Measurements from ENCODE around the gene SNUPN. TPM values are rescaled to one million over a fixed set of nuclear protein-coding genes. Genes with fewer than 3 reads are reported as not detected.

SNUPN gene
- total RNA-seq, 1 donor from 2014 or later, result 20.5 TPM

- intact Hi-C loops (cut with micrococcal nuclease), result no loop called here
- Mint-ChIP-seq H3K27ac (no peak overlapping the region), H3K27me3 (peaks cover 2% of the 10 kb centered on the region), H3K36me3 (ENCODE audit: low read depth) (no peaks in the 10 kb centered on the region), H3K4me1 (no peaks in the 10 kb centered on the region), H3K9me3 (no peaks in the 10 kb centered on the region), H3K4me3 (no peak overlapping the region)
- ATAC-seq (ENCODE audit: low read depth) (no peak), DNase-seq (no peak)
- ChIA-PET POLR2A (no interaction called here), CTCF (no interaction called here)
- TF ChIP-seq CTCF (IDR thresholded peaks at IDR 0.05), result no peak
Measured at GRCh38 chr15:75659141-75659771, 33.7 kb upstream of the SNUPN start.

DNA sequence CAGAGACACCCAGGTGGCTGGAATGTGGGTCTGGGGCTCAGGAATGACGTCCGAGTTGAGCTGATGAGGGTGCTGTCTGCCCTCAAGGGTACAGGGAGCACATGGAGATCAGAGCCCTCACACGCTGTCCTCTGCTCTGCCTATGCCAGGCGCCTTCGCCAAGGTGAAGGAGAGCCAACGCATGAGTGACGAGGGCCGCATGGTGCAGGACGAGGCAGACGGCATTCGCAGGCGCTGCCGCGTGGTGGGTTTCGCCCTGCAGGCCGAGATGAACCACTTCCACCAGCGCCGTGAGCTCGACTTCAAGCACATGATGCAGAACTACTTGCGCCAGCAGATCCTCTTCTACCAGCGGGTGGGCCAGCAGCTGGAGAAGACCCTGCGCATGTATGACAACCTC, 31.3 kb upstream of the SNUPN start:
- Mint-ChIP-seq H3K4me1 (no peaks in the 10 kb centered on the region), H3K4me3 (no peak overlapping the region), H3K36me3 (ENCODE audit: low read depth) (no peaks in the 10 kb centered on the region), H3K27ac (no peak overlapping the region), H3K27me3 (peaks cover 2% of the 10 kb centered on the region), H3K9me3 (no peaks in the 10 kb centered on the region)
- ChIA-PET CTCF (no interaction called here), POLR2A (no interaction called here)
- no peak for TF ChIP-seq CTCF (IDR thresholded peaks at IDR 0.05)
- DNase-seq (no peak), ATAC-seq (ENCODE audit: low read depth) (no peak)
- intact Hi-C loops (cut with micrococcal nuclease), result no loop called here

- Mint-ChIP-seq H3K36me3 (ENCODE audit: low read depth) (no peaks in the 10 kb centered on the region), H3K4me3 (no peak overlapping the region), H3K4me1 (no peaks in the 10 kb centered on the region), H3K27ac (no peak overlapping the region), H3K9me3 (no peaks in the 10 kb centered on the region), H3K27me3 (peaks cover 2% of the 10 kb centered on the region)
- ChIA-PET CTCF (no interaction called here), POLR2A (no interaction called here)
- DNase-seq (no peak), ATAC-seq (ENCODE audit: low read depth) (no peak)
- intact Hi-C loops (cut with micrococcal nuclease), result no loop called here
- no peak for TF ChIP-seq CTCF (IDR thresholded peaks at IDR 0.05)
Measured at GRCh38 chr15:75656331-75656730, 30.8 kb upstream of the SNUPN start.

GRCh38 chr15:75655931-75656330, 30.4 kb upstream of the SNUPN start:
- no peak for DNase-seq
- Mint-ChIP-seq H3K36me3 (ENCODE audit: low read depth) (no peaks in the 10 kb centered on the region), H3K27ac (no peak overlapping the region), H3K4me1 (no peaks in the 10 kb centered on the region), H3K27me3 (peaks cover 2% of the 10 kb centered on the region), H3K4me3 (no peak overlapping the region), H3K9me3 (no peaks in the 10 kb centered on the region)
- intact Hi-C loops (cut with micrococcal nuclease), result no loop called here
- TF ChIP-seq CTCF (IDR thresholded peaks at IDR 0.05), result no peak
- CTCF ChIA-PET, result no interaction called here
- no peak for ATAC-seq (ENCODE audit: low read depth)
- POLR2A ChIA-PET, result no interaction called here

GRCh38 chr15:75654201-75654907, 28.8 kb upstream of the SNUPN start:
- Mint-ChIP-seq H3K27ac (no peak overlapping the region), H3K4me3 (no peak overlapping the region), H3K9me3 (no peaks in the 10 kb centered on the region), H3K27me3 (peaks cover 7% of the 10 kb centered on the region), H3K4me1 (no peaks in the 10 kb centered on the region), H3K36me3 (ENCODE audit: low read depth) (no peaks in the 10 kb centered on the region)
- DNase-seq (no peak), ATAC-seq (ENCODE audit: low read depth) (no peak)
- no peak for TF ChIP-seq CTCF (IDR thresholded peaks at IDR 0.05)
- ChIA-PET POLR2A (interaction anchor here (0.7 to 1.8 kb wide), 2 partner anchors 14 to 305 kb away, joined by 3 to 7 read pairs; partner anchors contain the start of gene IMP3), CTCF (no interaction called here)
- intact Hi-C loops (cut with micrococcal nuclease), result no loop called here
